Left ventricle myocardium inferior (tissue), 1 donor: Measurements from ENCODE around the gene ITIH1. TPM values are rescaled to one million over a fixed set of nuclear protein-coding genes. Genes with fewer than 3 reads are reported as not detected.

Experiments
- DNase-seq: peaks from one replicate; pipeline ENCODE4 v3.0.0-alpha.2; 2020
- H3K27ac ChIP-seq: fragments of 200-600 bp; replicated peaks from 2 replicates; pipeline ENCODE4 v1.8.0; 2021
- H3K27me3 ChIP-seq: fragments of 200-600 bp; 2 replicates; pipeline ENCODE4 v1.8.0; 2021; ENCODE audit warnings: low read depth
- H3K36me3 ChIP-seq: fragments of 200-600 bp; 2 replicates; pipeline ENCODE4 v1.8.0; 2021
- H3K4me1 ChIP-seq: fragments of 200-600 bp; 2 replicates; pipeline ENCODE4 v1.8.0; 2021
- H3K4me3 ChIP-seq: fragments of 200-600 bp; 2 replicates; pipeline ENCODE4 v1.8.0; 2021; ENCODE audit warnings: mild to moderate bottlenecking, moderate library complexity
- H3K9me3 ChIP-seq: fragments of 200-600 bp; replicated peaks from 2 replicates; pipeline ENCODE4 v1.8.0; 2021
- CTCF ChIP-seq: fragments of 200-600 bp; IDR thresholded peaks from 2 replicates; pipeline ENCODE4 v1.8.0; 2021; ENCODE audit warnings: antibody characterized with exemption, mild to moderate bottlenecking, borderline replicate concordance
- intact Hi-C: fragments of 100-400 bp; cut with micrococcal nuclease; formaldehyde crosslinking; loops from one replicate; pipeline ENCODE4 v1.11.0; 2022
- total RNA-seq: library from RNA; stranded (reverse); fragmentation: NEBNext Ultra II Directional; extraction: Animal tissue kit (Norgen Biotek cat#: 25700); gene quantifications from one replicate; pipeline ENCODE4 v1.2.1, GENCODE V29; 2021
- donor health status: DM: no; HTN: yes; CAD: no; lungs with severe emphysema.

The ITIH1 gene
- total RNA-seq, 1 donor from 2014 or later = not detected

- no peaks in the 10 kb centered on the region for H3K4me1 ChIP-seq
- intact Hi-C loops = no loop called here
- no peaks in the 10 kb centered on the region for H3K9me3 ChIP-seq
- no peak overlapping the region for H3K4me3 ChIP-seq
- no peak overlapping the region for H3K27ac ChIP-seq
- no peak for TF ChIP-seq CTCF
- no peaks in the 10 kb centered on the region for H3K36me3 ChIP-seq
- peak; percentile 6 for DNase-seq
- peaks cover 14% of the 10 kb centered on the region for H3K27me3 ChIP-seq
These were observed 9.2 kb downstream of the ITIH1 start for GRCh38 chr3:52786330-52787215.

DNA sequence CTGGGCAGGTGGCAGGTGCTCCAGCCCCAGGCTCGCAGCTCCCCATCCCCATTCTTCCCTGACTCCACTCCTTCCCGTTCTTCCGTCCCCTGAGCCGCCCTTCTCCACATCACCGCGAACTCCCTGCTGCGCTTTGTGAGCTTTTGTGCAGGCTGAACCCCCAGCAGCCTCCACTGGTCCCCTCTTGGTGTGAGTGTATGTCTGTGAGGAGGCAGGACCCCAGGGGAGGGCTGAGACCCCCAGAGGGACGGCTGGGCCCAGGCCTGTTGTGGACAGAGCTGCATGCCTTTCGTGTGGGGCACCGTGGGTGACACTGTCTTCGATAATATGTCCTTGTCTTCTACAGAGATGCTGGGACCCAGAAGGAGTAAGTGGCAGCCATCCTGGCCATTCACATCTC is 9.8 kb downstream of the ITIH1 start:
- intact Hi-C loops = no loop called here
- Histone ChIP-seq H3K4me1 (no peaks in the 10 kb centered on the region), H3K9me3 (no peaks in the 10 kb centered on the region), H3K4me3 (no peak overlapping the region), H3K36me3 (no peaks in the 10 kb centered on the region), H3K27me3 (peaks cover 9% of the 10 kb centered on the region), H3K27ac (no peak overlapping the region)
- DNase-seq = peak; percentile 1
- TF ChIP-seq CTCF = no peak

DNA sequence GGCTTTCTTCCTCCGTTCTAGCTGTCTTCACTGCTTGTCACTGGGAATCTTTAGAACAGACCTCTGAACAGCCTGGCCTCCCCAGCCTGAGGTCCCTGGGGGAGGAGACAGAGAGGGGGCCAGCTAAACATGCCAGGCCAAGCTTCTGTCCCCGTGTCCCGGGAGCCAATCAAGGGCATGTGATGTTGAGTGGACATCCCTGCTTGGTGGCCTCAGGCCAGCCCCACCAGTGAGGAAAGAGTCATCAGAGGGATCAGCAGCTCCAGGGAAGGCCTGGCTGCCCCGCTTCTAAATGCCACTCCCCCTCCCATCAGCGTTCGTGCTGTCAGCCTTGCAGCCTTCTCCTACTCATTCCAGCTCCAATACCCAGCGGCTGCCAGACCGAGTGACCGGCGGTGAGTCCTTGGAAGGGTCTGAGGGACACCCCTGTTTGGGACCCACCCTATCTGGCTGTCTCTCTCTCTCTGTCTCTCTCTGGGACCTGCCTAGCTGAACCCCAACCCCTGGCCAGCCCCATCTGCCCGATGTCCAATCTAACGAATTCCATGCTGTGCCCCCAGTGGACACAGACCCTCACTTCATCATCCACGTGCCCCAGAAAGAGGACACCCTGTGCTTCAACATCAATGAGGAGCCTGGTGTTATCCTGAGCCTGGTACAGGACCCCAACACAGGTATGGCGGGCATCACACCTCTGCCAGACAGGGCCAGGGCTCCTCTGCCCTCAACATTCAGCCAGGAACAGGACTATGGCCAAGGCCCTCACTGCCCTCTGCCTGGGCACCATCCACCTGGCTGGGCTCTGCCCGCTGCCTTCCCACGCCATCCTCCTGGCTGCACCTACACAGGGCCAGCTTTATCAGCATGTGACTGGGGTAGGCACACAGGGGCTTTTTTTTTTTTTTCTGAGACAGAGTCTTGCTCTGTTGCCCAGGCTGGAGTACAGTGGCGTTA is 10.6 kb downstream of the ITIH1 start:
- DNase-seq = peak; percentile 8
- Histone ChIP-seq H3K36me3 (no peaks in the 10 kb centered on the region), H3K9me3 (no peaks in the 10 kb centered on the region), H3K27ac (no peak overlapping the region), H3K4me3 (no peak overlapping the region), H3K4me1 (no peaks in the 10 kb centered on the region), H3K27me3 (peaks cover 2% of the 10 kb centered on the region)
- intact Hi-C loops = no loop called here
- TF ChIP-seq CTCF = no peak

- H3K27me3 ChIP-seq = no peaks in the 10 kb centered on the region
- intact Hi-C loops = no loop called here
- H3K4me3 ChIP-seq = no peak overlapping the region
- no peaks in the 10 kb centered on the region for H3K4me1 ChIP-seq
- H3K9me3 ChIP-seq = no peaks in the 10 kb centered on the region
- TF ChIP-seq CTCF = no peak
- no peak overlapping the region for H3K27ac ChIP-seq
- DNase-seq = peak; percentile 0
- no peaks in the 10 kb centered on the region for H3K36me3 ChIP-seq
These were observed 11.7 kb downstream of the ITIH1 start for GRCh38 chr3:52788890-52789745.

DNA sequence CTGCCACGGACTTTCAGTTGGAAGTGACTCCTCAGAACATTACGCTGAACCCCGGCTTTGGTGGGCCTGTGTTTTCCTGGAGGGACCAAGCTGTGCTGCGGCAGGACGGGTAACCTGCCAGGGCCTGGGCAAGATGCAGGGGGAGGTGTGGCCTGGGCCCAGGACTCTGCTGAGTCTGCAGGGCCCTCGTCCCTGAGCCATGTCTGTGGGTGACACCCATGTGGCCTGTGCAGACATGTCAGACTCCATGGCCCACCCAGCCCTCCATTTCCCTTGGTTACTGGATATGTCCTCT is 12.3 kb downstream of the ITIH1 start:
- H3K27ac ChIP-seq = no peak overlapping the region
- TF ChIP-seq CTCF = no peak
- intact Hi-C loops = no loop called here
- H3K9me3 ChIP-seq = no peaks in the 10 kb centered on the region
- no peaks in the 10 kb centered on the region for H3K27me3 ChIP-seq
- no peaks in the 10 kb centered on the region for H3K36me3 ChIP-seq
- DNase-seq = no peak
- no peaks in the 10 kb centered on the region for H3K4me1 ChIP-seq
- H3K4me3 ChIP-seq = no peak overlapping the region
